HepG2 (cell line): ENCODE measurements around the gene PCGF2. TPM values are rescaled to one million over a fixed set of nuclear protein-coding genes. Genes with fewer than 3 reads are reported as not detected.

ENCODE experiments used
- AGO1 ChIP-seq: fragments of 200-400 bp; formaldehyde crosslinking; IDR thresholded peaks from 2 replicates; pipeline ENCODE4 v1.6.1; 2017; ENCODE audit warnings: mild to moderate bottlenecking, low read depth, low read length, moderate library complexity; ENCODE audit not compliant: poor library complexity, severe bottlenecking
- FOXA1 ChIP-seq, 2 experiments: fragments of 450-650 bp in 1 of 2; sonication (generic) in 1 of 2; formaldehyde crosslinking in 1 of 2; IDR thresholded peaks; 2 replicates each; pipeline versions ENCODE4 v1.4.0 to v1.6.1; 2016 to 2020; ENCODE audit warnings: missing genetic modification reagents in 1 of 2
- GATA4 ChIP-seq: sonication (generic); IDR thresholded peaks from 2 replicates; pipeline ENCODE4 v1.6.1; 2016; ENCODE audit warnings: antibody characterized with exemption, low read depth, borderline replicate concordance
- IKZF5 ChIP-seq: IDR thresholded peaks from 2 replicates; pipeline ENCODE4 v1.6.1; 2018; ENCODE audit warnings: missing genetic modification reagents, mild to moderate bottlenecking, missing compliant biosample characterization
- KDM6A ChIP-seq: IDR thresholded peaks from 2 replicates; pipeline ENCODE4 v1.6.1; 2016; ENCODE audit warnings: low read depth
- NONO ChIP-seq, 2 experiments: fragments of 450-650 bp in 1 of 2; sonication (generic) in 1 of 2; formaldehyde crosslinking in 1 of 2; IDR thresholded peaks in 1 of 2; conservative IDR thresholded peaks in 1 of 2; 2 replicates each; pipeline versions ENCODE4 v1.6.1 to v1.8.0; 2017 to 2022; ENCODE audit warnings: mild to moderate bottlenecking in 1 of 2, missing genetic modification reagents in 1 of 2, moderate library complexity in 1 of 2
- RFX1 ChIP-seq: fragments of 450-650 bp; IDR thresholded peaks from 2 replicates; pipeline ENCODE4 v1.6.1; 2017
- TCF7L2 ChIP-seq: IDR thresholded peaks from 2 replicates; pipeline ENCODE4 v1.6.1; 2011; ENCODE audit warnings: mild to moderate bottlenecking, low read depth, low read length, moderate library complexity
- ZBTB25 ChIP-seq: IDR thresholded peaks from 2 replicates; pipeline ENCODE4 v1.6.1; 2018; ENCODE audit warnings: missing genetic modification reagents
- ZC3H13 ChIP-seq: sonication (generic); formaldehyde crosslinking; IDR thresholded peaks from 2 replicates; pipeline ENCODE4 v1.8.1; 2023; ENCODE audit warnings: mild to moderate bottlenecking, missing genetic modification reagents, moderate library complexity
- ZNF138 ChIP-seq: sonication (generic); formaldehyde crosslinking; IDR thresholded peaks from 2 replicates; pipeline ENCODE4 v1.5.0; 2020; ENCODE audit warnings: mild to moderate bottlenecking, low read depth, missing genetic modification reagents
- ZNF225 ChIP-seq: sonication (generic); formaldehyde crosslinking; IDR thresholded peaks from 2 replicates; pipeline ENCODE4 v1.4.0; 2020; ENCODE audit warnings: mild to moderate bottlenecking, missing genetic modification reagents
- ZNF605 ChIP-seq: sonication (generic); formaldehyde crosslinking; IDR thresholded peaks from 2 replicates; pipeline ENCODE4 v1.8.0; 2022; ENCODE audit warnings: mild to moderate bottlenecking, missing genetic modification reagents
- ZNF646 ChIP-seq: sonication (generic); formaldehyde crosslinking; IDR thresholded peaks from 2 replicates; pipeline ENCODE4 v1.9.0; 2021; ENCODE audit warnings: mild to moderate bottlenecking, missing genetic modification reagents
- polyA plus RNA-seq, 8 experiments: library from polyadenylated mRNA; depleted of rRNA in 3 of 8; stranded (reverse) in 7 of 8; unstranded in 1 of 8; fragments of >200 nt; fragmentation: Illumina TruSeq in 4 of 8; extraction: Trizol in 4 of 8; gene quantifications; 2 replicates each; pipeline versions ENCODE4 v1.2.1 to v1.2.3, GENCODE V29; 2011 to 2016; ENCODE audit warnings: low read depth in 4 of 8, missing spikeins in 1 of 8, mixed read lengths in 1 of 8; ENCODE audit not compliant: insufficient read depth in 1 of 8
- total RNA-seq, 5 experiments: library from RNA; depleted of rRNA; stranded (reverse); fragments of >200 nt; fragmentation: Illumina TruSeq; extraction: Trizol; gene quantifications; 2 replicates each; pipeline ENCODE4 v1.2.3, GENCODE V29; 2016; ENCODE audit warnings: low read depth in 1 of 5
- TF ChIP-seq, protein P1 (sequence below): sonication (generic); formaldehyde crosslinking; conservative IDR thresholded peaks from 2 replicates; pipeline ENCODE4 v1.4.0; 2020; ENCODE audit warnings: missing genetic modification reagents

PCGF2 gene
- total and polyA plus RNA-seq, 2 of the 13 experiments (the other 11 are each of a cell fraction or from before 2014, with no cell fraction given), result 11.6 to 29.4 TPM

GRCh38 chr17:38730526-38731379, 17.4 kb downstream of the PCGF2 start (continued):
- no peak for TF ChIP-seq NONO (IDR thresholded peaks at IDR 0.05)
- peak; percentile 83; the same call in 1 of the 2 replicates for TF ChIP-seq NONO (CRISPR knock-in tag; conservative IDR thresholded peaks at IDR 0.05)
- TF ChIP-seq ZNF225 (CRISPR knock-in tag), result peak; percentile 33; the same call in 1 of the 2 replicates
- TF ChIP-seq RFX1, result no peak
- TF ChIP-seq ZC3H13 (CRISPR knock-in tag), result 0 out of 2 replicates have a peak, but pooled peaks have one; percentile 44
- TF ChIP-seq ZBTB25 (CRISPR knock-in tag), result peak; percentile 73
- TF ChIP-seq TCF7L2, result no peak
- no peak for TF ChIP-seq FOXA1 (IDR thresholded peaks at IDR 0.05)
- TF ChIP-seq FOXA1 (CRISPR knock-in tag; IDR thresholded peaks at IDR 0.05), result no peak
- TF ChIP-seq ZNF646 (CRISPR knock-in tag), result peak; percentile 22; the same call in 1 of the 2 replicates
- TF ChIP-seq AGO1, result no peak
- TF ChIP-seq ZNF605, result peak; percentile 47; the same call in 1 of the 2 replicates
- TF ChIP-seq ZNF138 (CRISPR knock-in tag), result no peak
- TF ChIP-seq GATA4, result peak; percentile 4; the same call in 1 of the 2 replicates
- peak; percentile 51 for TF ChIP-seq KDM6A (CRISPR knock-in tag)
- TF ChIP-seq, protein P1, sequence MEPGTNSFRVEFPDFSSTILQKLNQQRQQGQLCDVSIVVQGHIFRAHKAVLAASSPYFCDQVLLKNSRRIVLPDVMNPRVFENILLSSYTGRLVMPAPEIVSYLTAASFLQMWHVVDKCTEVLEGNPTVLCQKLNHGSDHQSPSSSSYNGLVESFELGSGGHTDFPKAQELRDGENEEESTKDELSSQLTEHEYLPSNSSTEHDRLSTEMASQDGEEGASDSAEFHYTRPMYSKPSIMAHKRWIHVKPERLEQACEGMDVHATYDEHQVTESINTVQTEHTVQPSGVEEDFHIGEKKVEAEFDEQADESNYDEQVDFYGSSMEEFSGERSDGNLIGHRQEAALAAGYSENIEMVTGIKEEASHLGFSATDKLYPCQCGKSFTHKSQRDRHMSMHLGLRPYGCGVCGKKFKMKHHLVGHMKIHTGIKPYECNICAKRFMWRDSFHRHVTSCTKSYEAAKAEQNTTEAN (CRISPR knock-in tag), result 0 out of 2 replicates have a peak, but pooled peaks have one; percentile 26
- peak; percentile 71; the same call in 1 of the 2 replicates for TF ChIP-seq IKZF5 (CRISPR knock-in tag)
